Measurements from ENCODE around the gene AKNA.

AKNA gene

GRCh38 chr9:114416906-114417305 is 29.1 kb upstream of the AKNA start:
- no peak for FAIRE-seq

GRCh38 chr9:114416290-114416689 is 28.5 kb upstream of the AKNA start:
- no peak for FAIRE-seq

GRCh38 chr9:114414346-114414745 is 26.6 kb upstream of the AKNA start:
- FAIRE-seq: no peak

- no peak for FAIRE-seq
Measured at GRCh38 chr9:114413861-114414301, 26.1 kb upstream of the AKNA start.

- FAIRE-seq: no peak
Measured at GRCh38 chr9:114412048-114412683, 24.4 kb upstream of the AKNA start.

GRCh38 chr9:114411452-114411851 is 23.7 kb upstream of the AKNA start:
- FAIRE-seq: no peak

- no peak for FAIRE-seq
Measured at GRCh38 chr9:114410910-114411309, 23.1 kb upstream of the AKNA start.

- FAIRE-seq: no peak
Measured at GRCh38 chr9:114409842-114410241, 22.1 kb upstream of the AKNA start.

GRCh38 chr9:114409103-114409780 is 21.5 kb upstream of the AKNA start:
- no peak for FAIRE-seq

- FAIRE-seq: no peak
Measured at GRCh38 chr9:114408645-114409044, 20.9 kb upstream of the AKNA start.

GRCh38 chr9:114407889-114408288 is 20.1 kb upstream of the AKNA start:
- no peak for FAIRE-seq

- no peak for FAIRE-seq
Measured at GRCh38 chr9:114406441-114406840, 18.7 kb upstream of the AKNA start.

- FAIRE-seq: no peak
Measured at GRCh38 chr9:114405294-114406034, 17.7 kb upstream of the AKNA start.

- no peak for FAIRE-seq
Measured at GRCh38 chr9:114404531-114404930, 16.7 kb upstream of the AKNA start.

GRCh38 chr9:114403153-114403756 is 15.5 kb upstream of the AKNA start:
- no peak for FAIRE-seq

GRCh38 chr9:114401344-114401743 is 13.6 kb upstream of the AKNA start:
- FAIRE-seq: no peak

GRCh38 chr9:114400772-114401171 is 13.0 kb upstream of the AKNA start:
- no peak for FAIRE-seq

GRCh38 chr9:114400219-114400618 is 12.4 kb upstream of the AKNA start:
- no peak for FAIRE-seq

GRCh38 chr9:114399381-114399780 is 11.6 kb upstream of the AKNA start:
- no peak for FAIRE-seq

- FAIRE-seq: no peak
Measured at GRCh38 chr9:114397848-114398605, 10.2 kb upstream of the AKNA start.

GRCh38 chr9:114397219-114397847 is 9.6 kb upstream of the AKNA start:
- no peak for FAIRE-seq

- no peak for FAIRE-seq
Measured at GRCh38 chr9:114396558-114397218, 8.9 kb upstream of the AKNA start.
